ENCODE data around the gene RDH12. TPM values are rescaled to one million over a fixed set of nuclear protein-coding genes. Genes with fewer than 3 reads are reported as not detected.

The RDH12 gene
- total RNA-seq, 1 donor from 2014 or later: 1.7 TPM

DNA sequence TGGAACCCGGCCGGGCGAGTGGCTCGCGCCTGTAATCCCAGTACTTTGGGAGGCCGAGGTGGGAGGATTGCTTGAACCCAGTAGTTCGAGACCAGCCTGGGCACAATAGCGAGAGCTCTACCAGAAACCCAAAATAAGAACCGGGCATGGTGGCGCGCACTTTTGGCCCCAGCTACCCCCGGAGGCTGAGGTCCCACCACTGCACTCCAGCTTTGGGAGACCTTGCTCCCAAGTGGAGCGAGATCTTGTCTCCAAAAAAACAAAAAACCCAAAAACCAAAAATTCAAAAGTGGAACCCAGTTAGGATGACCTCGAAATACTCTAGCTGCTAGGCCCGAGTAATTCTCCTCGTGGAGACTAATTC lies 26.5 kb upstream of the RDH12 start:
- no peaks in the 10 kb centered on the region for H3K9me3 Mint-ChIP-seq (ENCODE audit: low read depth)
- peak overlapping the region; percentile 98 for H3K27ac Mint-ChIP-seq
- H3K36me3 Mint-ChIP-seq (ENCODE audit: insufficient read depth): peaks cover 11% of the 10 kb centered on the region
- TF ChIP-seq, protein P1, sequence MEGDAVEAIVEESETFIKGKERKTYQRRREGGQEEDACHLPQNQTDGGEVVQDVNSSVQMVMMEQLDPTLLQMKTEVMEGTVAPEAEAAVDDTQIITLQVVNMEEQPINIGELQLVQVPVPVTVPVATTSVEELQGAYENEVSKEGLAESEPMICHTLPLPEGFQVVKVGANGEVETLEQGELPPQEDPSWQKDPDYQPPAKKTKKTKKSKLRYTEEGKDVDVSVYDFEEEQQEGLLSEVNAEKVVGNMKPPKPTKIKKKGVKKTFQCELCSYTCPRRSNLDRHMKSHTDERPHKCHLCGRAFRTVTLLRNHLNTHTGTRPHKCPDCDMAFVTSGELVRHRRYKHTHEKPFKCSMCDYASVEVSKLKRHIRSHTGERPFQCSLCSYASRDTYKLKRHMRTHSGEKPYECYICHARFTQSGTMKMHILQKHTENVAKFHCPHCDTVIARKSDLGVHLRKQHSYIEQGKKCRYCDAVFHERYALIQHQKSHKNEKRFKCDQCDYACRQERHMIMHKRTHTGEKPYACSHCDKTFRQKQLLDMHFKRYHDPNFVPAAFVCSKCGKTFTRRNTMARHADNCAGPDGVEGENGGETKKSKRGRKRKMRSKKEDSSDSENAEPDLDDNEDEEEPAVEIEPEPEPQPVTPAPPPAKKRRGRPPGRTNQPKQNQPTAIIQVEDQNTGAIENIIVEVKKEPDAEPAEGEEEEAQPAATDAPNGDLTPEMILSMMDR (IDR thresholded peaks at IDR 0.05; ENCODE audit: unreplicated experiment): no peak
- DNase-seq (ENCODE audit: low spot score, unreplicated experiment): no peak
- peak overlapping the region; percentile 85 for H3K4me3 Mint-ChIP-seq (ENCODE audit: low read depth)
- no peaks in the 10 kb centered on the region for H3K27me3 Mint-ChIP-seq
- H3K4me1 Mint-ChIP-seq (ENCODE audit: low read depth): peaks cover 18% of the 10 kb centered on the region

DNA sequence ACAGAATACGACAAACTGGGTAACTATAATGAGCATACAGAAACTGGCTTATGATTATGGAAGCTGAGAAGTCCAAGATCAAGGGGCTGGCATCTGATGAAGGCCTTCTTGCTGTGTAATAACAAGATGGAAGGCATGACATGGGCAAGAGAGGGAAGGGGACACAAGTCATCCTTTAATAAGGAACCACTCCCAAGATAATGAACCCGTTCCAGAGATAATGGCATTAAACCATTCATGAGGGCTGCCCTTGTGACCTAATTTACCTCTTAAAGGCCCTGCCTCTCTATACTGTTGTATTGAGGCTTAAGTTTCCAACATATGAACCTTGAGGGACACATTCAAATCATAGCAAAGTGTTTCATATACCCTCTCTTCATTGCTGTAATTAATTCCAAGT lies 22.7 kb upstream of the RDH12 start:
- H3K9me3 Mint-ChIP-seq (ENCODE audit: low read depth): no peaks in the 10 kb centered on the region
- TF ChIP-seq, protein P1 (IDR thresholded peaks at IDR 0.05; ENCODE audit: unreplicated experiment): no peak
- H3K27me3 Mint-ChIP-seq: no peaks in the 10 kb centered on the region
- H3K4me3 Mint-ChIP-seq (ENCODE audit: low read depth): no peak overlapping the region
- DNase-seq (ENCODE audit: low spot score, unreplicated experiment): no peak
- peaks cover 24% of the 10 kb centered on the region for H3K36me3 Mint-ChIP-seq (ENCODE audit: insufficient read depth)
- H3K4me1 Mint-ChIP-seq (ENCODE audit: low read depth): peaks cover 5% of the 10 kb centered on the region
- no peak overlapping the region for H3K27ac Mint-ChIP-seq

DNA sequence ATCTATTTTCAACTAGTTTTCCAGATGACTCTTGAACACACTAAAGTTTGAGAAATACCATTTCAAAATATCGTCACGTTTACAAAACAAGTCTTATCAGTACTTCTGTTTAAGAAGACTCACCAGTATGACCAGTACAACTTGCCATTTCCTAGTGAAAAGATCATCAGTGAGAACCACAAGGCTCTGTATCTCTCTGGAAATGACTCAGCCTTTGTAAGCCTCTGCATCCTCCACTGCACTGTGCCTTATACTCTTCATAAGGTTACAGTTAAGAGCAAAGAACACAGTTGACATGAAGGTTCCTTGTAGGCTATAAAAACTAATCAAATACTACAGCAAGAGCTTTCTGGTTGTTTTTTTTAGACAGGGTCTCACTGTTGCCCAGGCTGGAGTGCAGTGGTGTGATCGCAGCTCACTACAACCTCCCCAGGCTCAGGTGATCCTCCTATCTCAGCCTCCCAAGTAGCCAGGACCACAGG lies 21.5 kb upstream of the RDH12 start:
- Mint-ChIP-seq H3K9me3 (ENCODE audit: low read depth) (no peaks in the 10 kb centered on the region), H3K36me3 (ENCODE audit: insufficient read depth) (peaks cover 31% of the 10 kb centered on the region), H3K27me3 (no peaks in the 10 kb centered on the region), H3K4me1 (ENCODE audit: low read depth) (peaks cover 5% of the 10 kb centered on the region), H3K27ac (no peak overlapping the region), H3K4me3 (ENCODE audit: low read depth) (no peak overlapping the region)
- TF ChIP-seq, protein P1 (IDR thresholded peaks at IDR 0.05; ENCODE audit: unreplicated experiment): no peak
- DNase-seq (ENCODE audit: low spot score, unreplicated experiment): no peak

DNA sequence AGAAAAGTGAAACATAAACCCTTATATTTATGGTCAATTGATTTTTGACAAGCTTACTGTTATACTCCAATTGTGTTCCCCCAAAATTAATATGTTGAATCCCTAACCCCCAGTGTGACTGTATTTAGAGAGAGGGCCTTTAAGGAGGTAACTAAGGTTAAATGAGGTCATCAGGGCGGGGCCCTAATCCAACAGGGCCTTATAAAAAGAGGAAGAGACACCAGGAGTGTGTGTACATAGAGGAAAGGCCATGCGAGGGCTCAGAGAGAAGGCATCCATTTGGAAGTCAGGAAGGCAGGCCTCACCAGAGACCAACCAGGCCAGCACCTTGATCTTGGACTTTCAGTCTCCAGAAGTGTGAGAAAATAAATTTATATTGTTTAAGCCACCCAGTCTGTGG lies 20.7 kb upstream of the RDH12 start:
- peaks cover 37% of the 10 kb centered on the region for H3K36me3 Mint-ChIP-seq (ENCODE audit: insufficient read depth)

DNA sequence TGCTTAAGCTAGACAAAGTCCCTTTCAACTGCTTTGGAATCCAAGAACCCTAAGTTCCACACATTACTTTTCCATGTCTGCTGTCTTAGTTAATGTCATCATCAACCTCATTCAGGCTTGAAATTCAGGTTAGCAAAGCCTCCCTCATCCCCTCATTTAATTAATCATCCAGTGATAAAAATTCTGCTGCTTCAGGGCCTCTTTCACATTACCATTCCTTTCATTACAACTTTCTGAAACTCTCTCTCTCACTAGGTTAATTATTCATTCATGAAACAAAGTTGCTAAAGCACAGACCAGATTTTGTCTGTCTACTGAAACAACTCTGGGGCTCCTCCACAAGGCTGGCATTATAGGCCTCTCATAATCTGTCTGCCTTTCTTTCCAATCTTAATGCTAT lies 17.8 kb upstream of the RDH12 start:
- H3K36me3 Mint-ChIP-seq (ENCODE audit: insufficient read depth): peaks cover 43% of the 10 kb centered on the region

More for the DNA sequence above, 20.7 kb upstream of the RDH12 start:
- peak overlapping the region; percentile 29 for H3K27ac Mint-ChIP-seq
- H3K9me3 Mint-ChIP-seq (ENCODE audit: low read depth): no peaks in the 10 kb centered on the region
- no peak for DNase-seq (ENCODE audit: low spot score, unreplicated experiment)
- no peaks in the 10 kb centered on the region for H3K27me3 Mint-ChIP-seq
- peaks cover 3% of the 10 kb centered on the region for H3K4me1 Mint-ChIP-seq (ENCODE audit: low read depth)
- TF ChIP-seq, protein P1 (IDR thresholded peaks at IDR 0.05; ENCODE audit: unreplicated experiment): no peak
- no peak overlapping the region for H3K4me3 Mint-ChIP-seq (ENCODE audit: low read depth)

More for the DNA sequence above, 17.8 kb upstream of the RDH12 start:
- H3K9me3 Mint-ChIP-seq (ENCODE audit: low read depth): no peaks in the 10 kb centered on the region
- H3K4me3 Mint-ChIP-seq (ENCODE audit: low read depth): no peak overlapping the region
- TF ChIP-seq, protein P1 (IDR thresholded peaks at IDR 0.05; ENCODE audit: unreplicated experiment): no peak
- no peaks in the 10 kb centered on the region for H3K27me3 Mint-ChIP-seq
- no peak for DNase-seq (ENCODE audit: low spot score, unreplicated experiment)
- H3K27ac Mint-ChIP-seq: peak overlapping the region; percentile 1
- no peaks in the 10 kb centered on the region for H3K4me1 Mint-ChIP-seq (ENCODE audit: low read depth)
